GM12872 (cell line): ENCODE results near the gene MAP1LC3B.

Experiments
- CTCF ChIP-seq: IDR thresholded peaks from 3 replicates; pipeline ENCODE4 v1.5.1; 2011; ENCODE audit warnings: low read depth, mild to moderate bottlenecking, low read length, moderate library complexity; ENCODE audit not compliant: insufficient read depth

MAP1LC3B gene

GRCh38 chr16:87352818-87353217 is 39.3 kb upstream of the MAP1LC3B start:
- no peak for TF ChIP-seq CTCF

GRCh38 chr16:87353613-87354012 is 38.5 kb upstream of the MAP1LC3B start:
- TF ChIP-seq CTCF, result no peak

GRCh38 chr16:87356491-87356853 is 35.7 kb upstream of the MAP1LC3B start:
- TF ChIP-seq CTCF, result no peak

- no peak for TF ChIP-seq CTCF
Observed at GRCh38 chr16:87358250-87358649, 33.9 kb upstream of the MAP1LC3B start.

- TF ChIP-seq CTCF, result no peak
Observed at GRCh38 chr16:87358696-87359095, 33.4 kb upstream of the MAP1LC3B start.

- TF ChIP-seq CTCF, result no peak
Observed at GRCh38 chr16:87359121-87359520, 33.0 kb upstream of the MAP1LC3B start.

- TF ChIP-seq CTCF, result no peak
Observed at GRCh38 chr16:87360862-87361610, 31.1 kb upstream of the MAP1LC3B start.
